Endothelial cell (in vitro differentiated cells): ENCODE data around the gene THRB. TPM values are rescaled to one million over a fixed set of nuclear protein-coding genes. Genes with fewer than 3 reads are reported as not detected.

ENCODE experiments used
- DNase-seq: peaks from one replicate; pipeline ENCODE4 v3.0.0; 2021; ENCODE audit warnings: low spot score
- H3K27ac Mint-ChIP-seq: one replicate; pipeline ENCODE4 v1.8.0; 2021; ENCODE audit warnings: mixed read lengths, inconsistent platforms; ENCODE audit not compliant: unreplicated experiment
- H3K27me3 Mint-ChIP-seq: one replicate; pipeline ENCODE4 v1.8.0; 2021; ENCODE audit warnings: mild to moderate bottlenecking, moderate library complexity, mixed read lengths, inconsistent platforms; ENCODE audit not compliant: unreplicated experiment
- H3K36me3 Mint-ChIP-seq: one replicate; pipeline ENCODE4 v1.8.0; 2021; ENCODE audit warnings: mild to moderate bottlenecking, low read depth, mixed read lengths, inconsistent platforms; ENCODE audit not compliant: unreplicated experiment
- H3K4me1 Mint-ChIP-seq: one replicate; pipeline ENCODE4 v1.8.0; 2021; ENCODE audit warnings: mild to moderate bottlenecking, mixed read lengths, inconsistent platforms; ENCODE audit not compliant: unreplicated experiment
- H3K4me3 Mint-ChIP-seq: one replicate; pipeline ENCODE4 v1.8.0; 2021; ENCODE audit warnings: mild to moderate bottlenecking, mixed read lengths, inconsistent platforms; ENCODE audit not compliant: unreplicated experiment
- H3K9me3 Mint-ChIP-seq: one replicate; pipeline ENCODE4 v1.8.0; 2021; ENCODE audit warnings: mixed read lengths, inconsistent platforms; ENCODE audit not compliant: unreplicated experiment
- total RNA-seq: library from RNA; stranded (reverse); fragmentation: NEBNext Ultra II Directional; extraction: Animal tissue kit (Norgen Biotek cat#: 25700); gene quantifications from one replicate; pipeline ENCODE4 v1.2.1, GENCODE V29; 2021; ENCODE audit not compliant: unreplicated experiment
- TF ChIP-seq, protein P1 (sequence below): fragments of 200-600 bp; sonication (generic); IDR thresholded peaks from one replicate; pipeline ENCODE4 v1.5.0; 2021; ENCODE audit warnings: antibody characterized with exemption; ENCODE audit not compliant: unreplicated experiment

The THRB gene
- total RNA-seq, 1 donor from 2014 or later, result 0.38 TPM

DNA sequence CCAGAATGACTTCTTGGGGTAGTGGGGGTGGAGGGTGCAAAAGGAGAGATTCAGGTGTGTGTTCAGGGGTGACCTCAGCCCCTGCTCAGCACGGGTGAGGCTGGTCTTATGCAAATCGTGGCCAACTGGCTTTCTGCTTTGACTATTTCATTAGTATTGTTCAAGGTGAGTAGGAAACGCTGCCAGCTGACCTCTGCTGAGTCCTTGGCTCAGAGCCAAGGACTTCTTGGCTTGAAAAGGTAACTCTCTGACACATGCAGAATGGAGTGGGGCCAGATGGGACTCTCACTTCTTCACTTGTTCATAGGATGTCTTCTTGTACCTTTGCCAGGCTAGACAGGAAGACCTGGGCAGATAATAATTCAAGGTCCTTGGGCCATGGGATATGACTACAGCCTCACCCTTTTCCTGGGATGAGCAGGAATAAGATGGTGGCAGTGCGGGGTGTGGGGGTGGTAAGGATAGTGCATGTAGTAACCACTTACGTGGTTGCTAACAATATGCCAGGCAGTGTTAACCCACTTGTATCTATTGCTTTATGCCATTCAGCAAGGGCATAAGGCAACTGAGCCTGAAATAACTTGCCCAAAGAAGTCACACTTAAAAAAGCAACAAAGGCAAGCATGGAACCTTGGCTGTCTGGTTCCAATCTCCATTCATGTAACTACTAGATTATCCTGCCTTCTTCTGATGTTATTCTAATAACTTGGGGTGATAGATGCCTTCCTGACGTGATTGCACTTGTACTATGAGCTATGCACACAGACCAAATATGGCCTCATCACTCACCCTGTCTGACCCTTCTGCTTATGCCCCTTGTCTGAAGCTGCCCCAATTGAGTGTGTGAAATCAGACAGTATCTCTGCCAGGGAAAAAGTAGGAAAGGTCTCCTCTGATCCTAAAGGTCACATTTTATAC lies 356.4 kb downstream of the THRB start:
- TF ChIP-seq, protein P1, sequence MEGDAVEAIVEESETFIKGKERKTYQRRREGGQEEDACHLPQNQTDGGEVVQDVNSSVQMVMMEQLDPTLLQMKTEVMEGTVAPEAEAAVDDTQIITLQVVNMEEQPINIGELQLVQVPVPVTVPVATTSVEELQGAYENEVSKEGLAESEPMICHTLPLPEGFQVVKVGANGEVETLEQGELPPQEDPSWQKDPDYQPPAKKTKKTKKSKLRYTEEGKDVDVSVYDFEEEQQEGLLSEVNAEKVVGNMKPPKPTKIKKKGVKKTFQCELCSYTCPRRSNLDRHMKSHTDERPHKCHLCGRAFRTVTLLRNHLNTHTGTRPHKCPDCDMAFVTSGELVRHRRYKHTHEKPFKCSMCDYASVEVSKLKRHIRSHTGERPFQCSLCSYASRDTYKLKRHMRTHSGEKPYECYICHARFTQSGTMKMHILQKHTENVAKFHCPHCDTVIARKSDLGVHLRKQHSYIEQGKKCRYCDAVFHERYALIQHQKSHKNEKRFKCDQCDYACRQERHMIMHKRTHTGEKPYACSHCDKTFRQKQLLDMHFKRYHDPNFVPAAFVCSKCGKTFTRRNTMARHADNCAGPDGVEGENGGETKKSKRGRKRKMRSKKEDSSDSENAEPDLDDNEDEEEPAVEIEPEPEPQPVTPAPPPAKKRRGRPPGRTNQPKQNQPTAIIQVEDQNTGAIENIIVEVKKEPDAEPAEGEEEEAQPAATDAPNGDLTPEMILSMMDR, result no peak
- no peak overlapping the region for H3K4me3 Mint-ChIP-seq
- DNase-seq, result no peak
- no peaks in the 10 kb centered on the region for H3K36me3 Mint-ChIP-seq
- no peaks in the 10 kb centered on the region for H3K9me3 Mint-ChIP-seq
- H3K27ac Mint-ChIP-seq, result no peak overlapping the region
- H3K4me1 Mint-ChIP-seq, result no peaks in the 10 kb centered on the region
- H3K27me3 Mint-ChIP-seq, result no peaks in the 10 kb centered on the region

DNA sequence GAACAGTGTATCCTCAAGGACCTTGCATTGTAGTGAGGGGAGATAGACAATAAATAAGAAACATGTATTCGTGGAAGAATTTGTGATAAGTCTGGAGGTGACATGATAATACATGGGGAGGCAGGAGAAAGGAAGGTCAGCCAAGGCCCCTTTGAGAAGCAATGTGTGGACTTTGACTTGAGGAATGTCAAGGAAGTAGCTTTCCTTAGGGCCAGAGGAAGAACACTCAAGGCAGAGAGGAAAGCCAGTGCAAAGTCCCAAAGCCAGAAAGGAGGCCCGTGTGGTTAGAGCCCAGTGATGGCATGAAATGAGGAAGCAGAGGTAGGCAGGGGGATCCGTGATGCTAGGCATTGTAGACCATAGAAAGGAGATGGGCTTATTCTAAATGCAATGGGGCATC lies 357.3 kb downstream of the THRB start:
- Mint-ChIP-seq H3K4me3 (no peak overlapping the region), H3K27ac (no peak overlapping the region), H3K27me3 (no peaks in the 10 kb centered on the region), H3K4me1 (no peaks in the 10 kb centered on the region), H3K36me3 (no peaks in the 10 kb centered on the region), H3K9me3 (no peaks in the 10 kb centered on the region)
- TF ChIP-seq, protein P1, result no peak
- DNase-seq, result no peak

- Mint-ChIP-seq H3K27ac (no peak overlapping the region), H3K36me3 (no peaks in the 10 kb centered on the region), H3K4me3 (no peak overlapping the region), H3K4me1 (no peaks in the 10 kb centered on the region), H3K9me3 (no peaks in the 10 kb centered on the region), H3K27me3 (no peaks in the 10 kb centered on the region)
- TF ChIP-seq, protein P1, result no peak
- DNase-seq, result no peak
Measured at GRCh38 chr3:24136624-24137310, 357.9 kb downstream of the THRB start.

- no peak overlapping the region for H3K27ac Mint-ChIP-seq
- H3K27me3 Mint-ChIP-seq, result no peaks in the 10 kb centered on the region
- no peaks in the 10 kb centered on the region for H3K36me3 Mint-ChIP-seq
- H3K4me3 Mint-ChIP-seq, result no peak overlapping the region
- no peak for DNase-seq
- H3K9me3 Mint-ChIP-seq, result no peaks in the 10 kb centered on the region
- TF ChIP-seq, protein P1, result no peak
- H3K4me1 Mint-ChIP-seq, result no peaks in the 10 kb centered on the region
Measured at GRCh38 chr3:24135280-24135679, 359.4 kb downstream of the THRB start.

DNA sequence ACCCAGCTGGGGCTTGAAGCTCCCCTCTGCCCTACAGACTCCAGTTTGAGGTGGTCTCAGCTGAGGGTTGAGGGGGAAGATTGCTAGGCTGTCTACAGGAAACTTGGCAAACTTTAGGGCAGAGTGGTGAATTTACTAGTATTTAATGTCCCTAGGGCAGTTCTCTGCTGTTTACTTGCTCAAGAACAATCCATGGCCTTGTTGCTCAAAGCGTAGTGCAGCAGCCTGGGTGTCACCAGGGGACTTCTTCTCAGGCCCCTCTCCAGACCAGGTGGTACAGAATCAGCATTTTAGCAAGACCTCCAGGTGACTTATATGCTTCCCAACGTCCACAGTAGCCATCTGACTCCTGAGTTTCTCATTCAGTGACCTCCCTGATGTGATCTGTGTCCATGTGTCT lies 360.7 kb downstream of the THRB start:
- H3K4me1 Mint-ChIP-seq, result no peaks in the 10 kb centered on the region
- TF ChIP-seq, protein P1, result no peak
- no peak for DNase-seq
- H3K27ac Mint-ChIP-seq, result no peak overlapping the region
- no peaks in the 10 kb centered on the region for H3K36me3 Mint-ChIP-seq
- H3K4me3 Mint-ChIP-seq, result no peak overlapping the region
- H3K27me3 Mint-ChIP-seq, result peaks cover 1% of the 10 kb centered on the region
- no peaks in the 10 kb centered on the region for H3K9me3 Mint-ChIP-seq
